Heart left ventricle (tissue), 16 donors: ENCODE data around the gene CXCR6. TPM values are rescaled to one million over a fixed set of nuclear protein-coding genes. Genes with fewer than 3 reads are reported as not detected.
A peak's percentile ranks its signal among the peaks of the same experiment; 100 is the strongest.

Experiments
- ATAC-seq, 4 donors: fragments of 200-7000 bp; cut with Tn5 transposase; one replicate each; pipeline ENCODE4 v1.9.1; 2020 to 2022; ENCODE audit warnings: moderate library complexity in 4 of 4, mild to moderate bottlenecking in 3 of 4, moderate number of reproducible peaks in 1 of 4
- DNase-seq, 5 donors: peaks; one replicate each; pipeline ENCODE4 v3.0.0-alpha.2; 2020
- H3K27ac ChIP-seq, 12 donors: fragments of 200-600 bp; sonication (generic) in 4 of 12; one replicate each; pipeline versions ENCODE4 v1.5.0 to v1.8.0; 2016 to 2022; ENCODE audit warnings: mild to moderate bottlenecking in 2 of 12
- H3K27me3 ChIP-seq, 9 donors: fragments of 200-600 bp; sonication (generic) in 2 of 9; one replicate each; pipeline versions ENCODE4 v1.5.1 to v1.8.0; 2016 to 2022; ENCODE audit warnings: mild to moderate bottlenecking in 3 of 9
- H3K36me3 ChIP-seq, 9 donors: fragments of 200-600 bp; sonication (generic) in 2 of 9; one replicate each; pipeline versions ENCODE4 v1.5.0 to v1.8.0; 2018 to 2022; ENCODE audit warnings: mild to moderate bottlenecking in 2 of 9
- H3K4me1 ChIP-seq, 12 donors: fragments of 200-600 bp; sonication (generic) in 4 of 12; one replicate each; pipeline versions ENCODE4 v1.5.0 to v1.8.0; 2016 to 2022; ENCODE audit warnings: mild to moderate bottlenecking in 3 of 12
- H3K4me3 ChIP-seq, 12 donors: fragments of 200-600 bp; sonication (generic) in 4 of 12; one replicate each; pipeline versions ENCODE4 v1.5.0 to v1.8.0; 2017 to 2022; ENCODE audit warnings: mild to moderate bottlenecking in 9 of 12, moderate library complexity in 4 of 12
- H3K9me3 ChIP-seq, 12 donors: fragments of 200-600 bp; sonication (generic) in 4 of 12; one replicate each; pipeline versions ENCODE4 v1.5.0 to v1.8.0; 2016 to 2022; ENCODE audit warnings: mild to moderate bottlenecking in 1 of 12
- CTCF ChIP-seq, 12 donors: fragments of 200-600 bp; sonication (generic) in 4 of 12; IDR thresholded peaks; one replicate each; pipeline versions ENCODE4 v1.5.0 to v1.8.0; 2018 to 2022; ENCODE audit warnings: antibody characterized with exemption in 12 of 12, mild to moderate bottlenecking in 5 of 12
- POLR2A ChIP-seq, 2 donors: fragments of 450-650 bp; IDR thresholded peaks; one replicate each; pipeline ENCODE4 v1.6.1; 2017; ENCODE audit warnings: antibody characterized with exemption in 2 of 2, mild to moderate bottlenecking in 2 of 2, moderate library complexity in 2 of 2
- WGBS, 4 donors: extraction: QIAGEN DNeasy Blood & Tissue Kit in 2 of 4; methylation state at CpG; one replicate each; pipeline versions ENCODE4 v1.1.5 to v1.1.7; 2013 to 2018; 5-methylcytosine and 5-hydroxymethylcytosine counted together
- intact Hi-C, 10 donors: fragments of 100-400 bp; cut with DNase I; formaldehyde crosslinking; loops; one replicate each; pipeline versions ENCODE4 v1.11.1 to v1.14.2; 2022
- polyA plus RNA-seq, 2 donors: library from polyadenylated mRNA; stranded (reverse); fragments of 200-250 nt; gene quantifications; one replicate each; pipeline ENCODE4 v1.2.3, GENCODE V29; 2013
- total RNA-seq, 9 donors: library from RNA; depleted of rRNA in 2 of 9; stranded (reverse); fragments of >200 nt in 2 of 9; fragmentation: NEBNext Ultra II Directional in 3 of 9; extraction: Animal tissue kit (Norgen Biotek cat#: 25700) in 3 of 9; gene quantifications; one replicate each; pipeline versions ENCODE4 v1.1.0 to v1.2.4, GENCODE V29; 2016 to 2023
- donor health status: ischemic (EF 13 %, LVEDD 7.1; RV severe dilation, severe dysfunction).
- donor health status: healthy with polysubstance abuse.
- donor health status: DM: no; HTN: yes; CAD: no.
- donor health status: DM: no; HTN: no; CAD: no.
- donor health status: ischemic (EF 25% LVEDD 6.9; RV normal size, moderate dysfunction).
- donor health status: ischemic (EF 25% LVEDD 5.7; RV mildly dilated, moderate dysfunction).
- donor health status: healthy.
- donor health status: DM: yes; HTN: yes; CAD: no.
- donor health status: ischemic (EF 35%, LVEDD 5.7; RV mildly dilated, moderate dysfunction).
- donor health status: nonischemic (EF 11% LVEDD 7.7; RV severe dilation, severe dysfunction).
- donor health status: DM: yes; HTN: yes; CAD: no.
- donor health status: PGD.
- donor health status: ischemic (EF 29% LVEDD 5.4; RV normal size, mild dysfunction).
- donor health status: nonischemic (EF 23%, LVEDD 6.1; RV moderate dilation, normal function).

CXCR6 gene
- total and polyA plus RNA-seq, 11 donors, result 0.19 to 2.1 (median 0.30) TPM; not detected in 3

GRCh38 chr3:45904931-45905330 is 38.3 kb upstream of the CXCR6 start:
- H3K4me1 ChIP-seq, result peaks cover 0 to 9% (median 0%) of the 10 kb centered on the region in 12 donors
- TF ChIP-seq CTCF (IDR thresholded peaks at IDR 0.05) (no peak), POLR2A (IDR thresholded peaks at IDR 0.05) (no peak)
- H3K36me3 ChIP-seq, result no peaks in the 10 kb centered on the region
- H3K27ac ChIP-seq, result no peak overlapping the region
- H3K27me3 ChIP-seq, result no peaks in the 10 kb centered on the region
- no peaks in the 10 kb centered on the region for H3K9me3 ChIP-seq
- ATAC-seq (no peak), DNase-seq (no peak)
- WGBS, 4 donors, result 84 to 95% (median 88%) methylated on average over 3 of the region's 3 CpGs
- no peak overlapping the region for H3K4me3 ChIP-seq
- intact Hi-C loops, result no loop called here

- Histone ChIP-seq H3K4me1 (peaks cover 0 to 9% (median 0%) of the 10 kb centered on the region in 12 donors), H3K27ac (no peak overlapping the region), H3K27me3 (no peaks in the 10 kb centered on the region), H3K9me3 (no peaks in the 10 kb centered on the region), H3K36me3 (no peaks in the 10 kb centered on the region), H3K4me3 (no peak overlapping the region)
- 82 to 88% (median 85%) methylated on average over 3 of the region's 3 CpGs for WGBS, 4 donors
- DNase-seq, result no peak
- ATAC-seq, result no peak
- intact Hi-C loops, result no loop called here
- TF ChIP-seq POLR2A (IDR thresholded peaks at IDR 0.05), result no peak
- no peak for TF ChIP-seq CTCF (IDR thresholded peaks at IDR 0.05)
Observed at GRCh38 chr3:45905755-45906154, 37.5 kb upstream of the CXCR6 start.

- Histone ChIP-seq H3K4me3 (no peak overlapping the region), H3K27ac (no peak overlapping the region), H3K9me3 (no peaks in the 10 kb centered on the region), H3K4me1 (peaks cover 0 to 9% (median 0%) of the 10 kb centered on the region in 12 donors), H3K27me3 (no peaks in the 10 kb centered on the region), H3K36me3 (no peaks in the 10 kb centered on the region)
- DNase-seq (no peak), ATAC-seq (peak in 1 of 4 donors; percentile 45)
- peak in 5 of 12 donors; percentile 21 to 48 (median 32) for TF ChIP-seq CTCF (IDR thresholded peaks at IDR 0.05)
- no peak for TF ChIP-seq POLR2A (IDR thresholded peaks at IDR 0.05)
- 66 to 78% (median 74%) methylated on average over 8 to 9 of the region's 9 CpGs for WGBS, 4 donors
- intact Hi-C loops, result no loop called here
Observed at GRCh38 chr3:45906681-45907407, 36.4 kb upstream of the CXCR6 start.

- H3K9me3 ChIP-seq, result no peaks in the 10 kb centered on the region
- peaks cover 0 to 9% (median 0%) of the 10 kb centered on the region in 12 donors for H3K4me1 ChIP-seq
- ATAC-seq (no peak), DNase-seq (no peak)
- WGBS, 4 donors, result 68 to 72% (median 71%) methylated on average over 10 to 13 of the region's 13 CpGs
- H3K27ac ChIP-seq, result no peak overlapping the region
- no peak for TF ChIP-seq CTCF (IDR thresholded peaks at IDR 0.05)
- TF ChIP-seq POLR2A (IDR thresholded peaks at IDR 0.05), result no peak
- no peaks in the 10 kb centered on the region for H3K36me3 ChIP-seq
- H3K27me3 ChIP-seq, result no peaks in the 10 kb centered on the region
- intact Hi-C loops, result no loop called here
- no peak overlapping the region for H3K4me3 ChIP-seq
Observed at GRCh38 chr3:45907769-45908705, 35.2 kb upstream of the CXCR6 start.
